Fibroblast of lung (primary cell): Measurements from ENCODE around the gene SCN8A. TPM values are rescaled to one million over a fixed set of nuclear protein-coding genes. Genes with fewer than 3 reads are reported as not detected.

ENCODE experiments used
- DNase-seq, 2 donors: peaks; one replicate each; pipeline versions ENCODE4 v3.0.0 to v3.0.0-alpha.2; 2010; ENCODE audit warnings: low read depth in 2 of 2
- H2AFZ ChIP-seq: 2 replicates; pipeline ENCODE4 v1.5.1; 2012; ENCODE audit warnings: low read length, control low read depth, inconsistent platforms
- H3K27ac ChIP-seq: 2 replicates; pipeline ENCODE4 v1.5.1; 2011; ENCODE audit warnings: low read length, control low read depth; ENCODE audit not compliant: insufficient read depth
- H3K27me3 ChIP-seq: 2 replicates; pipeline ENCODE4 v1.5.1; 2011; ENCODE audit warnings: mild to moderate bottlenecking, low read length; ENCODE audit not compliant: control insufficient read depth, insufficient read depth
- H3K36me3 ChIP-seq: 2 replicates; pipeline ENCODE4 v1.5.1; 2011; ENCODE audit warnings: low read length; ENCODE audit not compliant: control insufficient read depth, insufficient read depth
- H3K4me1 ChIP-seq: 2 replicates; pipeline ENCODE4 v1.5.1; 2011; ENCODE audit warnings: low read length; ENCODE audit not compliant: control insufficient read depth, insufficient read depth; ENCODE audit errors: extremely low read depth
- H3K4me2 ChIP-seq: 2 replicates; pipeline ENCODE4 v1.5.1; 2011; ENCODE audit warnings: low read length, control low read depth; ENCODE audit not compliant: insufficient read depth; ENCODE audit errors: extremely low read depth
- H3K4me3 ChIP-seq, 4 experiments: fragments of 200-600 bp in 1 of 4; sonication (generic) in 1 of 4; replicated peaks in 1 of 4; 2 replicates each; pipeline ENCODE4 v1.5.1; 2011 to 2016; ENCODE audit warnings: low read length in 4 of 4, low read depth in 3 of 4, mild to moderate bottlenecking in 3 of 4, control low read depth in 2 of 4, inconsistent platforms in 1 of 4, mixed read lengths in 1 of 4; ENCODE audit not compliant: insufficient read depth in 1 of 4; ENCODE audit errors: control extremely low read depth in 1 of 4
- H3K79me2 ChIP-seq: 2 replicates; pipeline ENCODE4 v1.5.1; 2012; ENCODE audit warnings: mild to moderate bottlenecking, low read length, inconsistent platforms; ENCODE audit not compliant: control insufficient read depth, insufficient read depth
- H3K9ac ChIP-seq: 2 replicates; pipeline ENCODE4 v1.5.1; 2011; ENCODE audit warnings: mild to moderate bottlenecking, low read length, control low read depth; ENCODE audit not compliant: insufficient read depth
- H3K9me3 ChIP-seq: 2 replicates; pipeline ENCODE4 v1.5.1; 2012; ENCODE audit warnings: low read depth, low read length; ENCODE audit not compliant: control insufficient read depth, insufficient read depth
- H4K20me1 ChIP-seq: 2 replicates; pipeline ENCODE4 v1.5.1; 2011; ENCODE audit warnings: low read length; ENCODE audit not compliant: control insufficient read depth, insufficient read depth; ENCODE audit errors: extremely low read depth
- EZH2 ChIP-seq: IDR thresholded peaks from 2 replicates; pipeline ENCODE4 v1.5.1; 2012; ENCODE audit warnings: low read length, control low read depth, mild to moderate bottlenecking; ENCODE audit errors: missing control alignments
- polyA plus RNA-seq, 2 donors: library from polyadenylated mRNA; depleted of rRNA in 1 of 2; stranded (reverse) in 1 of 2; unstranded in 1 of 2; fragments of >200 nt; gene quantifications; 2 replicates each; pipeline ENCODE4 v1.2.1, GENCODE V29; 2011 to 2012; ENCODE audit warnings: missing spikeins in 1 of 2
- total RNA-seq: library from RNA; depleted of rRNA; stranded (reverse); fragments of >200 nt; gene quantifications from 2 replicates; pipeline ENCODE4 v1.2.1, GENCODE V29; 2014
- TF ChIP-seq, protein P1 (sequence below), 2 donors: IDR thresholded peaks in 1 of 2; conservative IDR thresholded peaks in 1 of 2; 1 replicate in 1 of 2; 2 replicates in 1 of 2; pipeline ENCODE4 v1.5.1; 2011 to 2012; ENCODE audit warnings: low read length in 2 of 2, control low read depth in 1 of 2, inconsistent platforms in 1 of 2, low read depth in 1 of 2, mild to moderate bottlenecking in 1 of 2

Gene SCN8A
- total and polyA plus RNA-seq, 2 donors (not counting 1 experiment from before 2014, with no cell fraction given): 12.8 to 27.2 TPM

DNA sequence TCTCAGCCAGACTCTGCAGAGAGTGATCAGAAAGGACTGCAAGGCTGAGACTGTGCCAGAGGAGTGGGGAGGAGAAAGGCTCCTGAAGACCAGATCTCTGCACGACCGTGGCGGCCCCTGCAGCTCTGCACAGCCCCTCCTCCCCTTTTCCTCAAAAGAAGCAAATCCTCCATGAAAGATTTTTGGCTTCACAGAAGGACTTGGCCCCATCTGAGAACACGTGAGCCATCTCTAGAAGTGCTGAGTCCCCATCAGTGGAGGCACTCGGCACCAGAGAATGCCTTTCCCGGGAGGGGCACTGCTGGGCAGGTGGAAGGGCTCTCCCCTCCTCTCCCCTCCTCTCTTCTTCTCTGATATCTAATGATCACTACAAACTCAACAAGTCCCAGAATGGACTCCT is 250.7 kb downstream of the SCN8A start:
- peaks cover 59% of the 10 kb centered on the region for H3K27me3 ChIP-seq
- H3K9ac ChIP-seq: no peak overlapping the region
- H2AFZ ChIP-seq: no peak overlapping the region
- H3K4me2 ChIP-seq: no peak overlapping the region
- no peaks in the 10 kb centered on the region for H3K36me3 ChIP-seq
- no peaks in the 10 kb centered on the region for H3K79me2 ChIP-seq
- H4K20me1 ChIP-seq: no peaks in the 10 kb centered on the region
- no peak overlapping the region for H3K4me3 ChIP-seq
- H3K9me3 ChIP-seq: no peaks in the 10 kb centered on the region
- TF ChIP-seq, protein P1, sequence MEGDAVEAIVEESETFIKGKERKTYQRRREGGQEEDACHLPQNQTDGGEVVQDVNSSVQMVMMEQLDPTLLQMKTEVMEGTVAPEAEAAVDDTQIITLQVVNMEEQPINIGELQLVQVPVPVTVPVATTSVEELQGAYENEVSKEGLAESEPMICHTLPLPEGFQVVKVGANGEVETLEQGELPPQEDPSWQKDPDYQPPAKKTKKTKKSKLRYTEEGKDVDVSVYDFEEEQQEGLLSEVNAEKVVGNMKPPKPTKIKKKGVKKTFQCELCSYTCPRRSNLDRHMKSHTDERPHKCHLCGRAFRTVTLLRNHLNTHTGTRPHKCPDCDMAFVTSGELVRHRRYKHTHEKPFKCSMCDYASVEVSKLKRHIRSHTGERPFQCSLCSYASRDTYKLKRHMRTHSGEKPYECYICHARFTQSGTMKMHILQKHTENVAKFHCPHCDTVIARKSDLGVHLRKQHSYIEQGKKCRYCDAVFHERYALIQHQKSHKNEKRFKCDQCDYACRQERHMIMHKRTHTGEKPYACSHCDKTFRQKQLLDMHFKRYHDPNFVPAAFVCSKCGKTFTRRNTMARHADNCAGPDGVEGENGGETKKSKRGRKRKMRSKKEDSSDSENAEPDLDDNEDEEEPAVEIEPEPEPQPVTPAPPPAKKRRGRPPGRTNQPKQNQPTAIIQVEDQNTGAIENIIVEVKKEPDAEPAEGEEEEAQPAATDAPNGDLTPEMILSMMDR (conservative IDR thresholded peaks at IDR 0.05 in 1 of 2, IDR thresholded peaks at IDR 0.05 in 1 of 2; ENCODE audit: low read depth in 1 of 2, low read length in 2 of 2): no peak
- no peak for TF ChIP-seq EZH2
- DNase-seq: no peak
- H3K27ac ChIP-seq: no peak overlapping the region
- H3K4me1 ChIP-seq: no peaks in the 10 kb centered on the region

GRCh38 chr12:51844854-51845253 is 253.8 kb downstream of the SCN8A start:
- TF ChIP-seq EZH2: no peak
- TF ChIP-seq, protein P1 (conservative IDR thresholded peaks at IDR 0.05 in 1 of 2, IDR thresholded peaks at IDR 0.05 in 1 of 2; ENCODE audit: low read depth in 1 of 2, low read length in 2 of 2): no peak
- Histone ChIP-seq H4K20me1 (no peaks in the 10 kb centered on the region), H3K4me1 (no peaks in the 10 kb centered on the region), H3K27me3 (peaks cover 55% of the 10 kb centered on the region), H3K9me3 (no peaks in the 10 kb centered on the region), H3K36me3 (no peaks in the 10 kb centered on the region), H3K4me2 (no peak overlapping the region), H2AFZ (no peak overlapping the region), H3K79me2 (no peaks in the 10 kb centered on the region), H3K4me3 (no peak overlapping the region), H3K9ac (no peak overlapping the region), H3K27ac (no peak overlapping the region)
- no peak for DNase-seq

- Histone ChIP-seq H3K36me3 (no peaks in the 10 kb centered on the region), H3K4me3 (no peak overlapping the region), H4K20me1 (no peaks in the 10 kb centered on the region), H3K4me2 (no peak overlapping the region), H3K27me3 (peaks cover 53% of the 10 kb centered on the region), H3K27ac (no peak overlapping the region), H3K9ac (no peak overlapping the region), H3K9me3 (no peaks in the 10 kb centered on the region), H3K4me1 (no peaks in the 10 kb centered on the region), H2AFZ (no peak overlapping the region), H3K79me2 (no peaks in the 10 kb centered on the region)
- no peak for TF ChIP-seq EZH2
- TF ChIP-seq, protein P1 (conservative IDR thresholded peaks at IDR 0.05 in 1 of 2, IDR thresholded peaks at IDR 0.05 in 1 of 2; ENCODE audit: low read depth in 1 of 2, low read length in 2 of 2): no peak
- DNase-seq: no peak
Observed at GRCh38 chr12:51845482-51845881, 254.4 kb downstream of the SCN8A start.
